NB4 (cell line): ENCODE data around the gene STX8.

Source experiments
- DNase-seq: peaks from one replicate; pipeline ENCODE4 v3.0.0; 2010; ENCODE audit warnings: low read depth
- H3K4me3 ChIP-seq: one replicate; pipeline ENCODE4 v1.5.1; 2011; ENCODE audit warnings: mild to moderate bottlenecking, low read depth, low read length, moderate library complexity
- MAX ChIP-seq: IDR thresholded peaks from 2 replicates; pipeline ENCODE4 v1.6.1; 2011; ENCODE audit warnings: low read depth, low read length
- MYC ChIP-seq: IDR thresholded peaks from 2 replicates; pipeline ENCODE4 v1.6.1; 2011; ENCODE audit warnings: low read depth, low read length
- POLR2A ChIP-seq: IDR thresholded peaks from 2 replicates; pipeline ENCODE4 v1.6.1; 2011; ENCODE audit warnings: mild to moderate bottlenecking; ENCODE audit not compliant: insufficient read length; ENCODE audit errors: extremely low read depth
- TF ChIP-seq, protein P1 (sequence below): IDR thresholded peaks from one replicate; pipeline ENCODE4 v1.5.1; 2012; ENCODE audit warnings: low read depth, low read length

Gene STX8

GRCh38 chr17:9242497-9242881 is 333.1 kb downstream of the STX8 start:
- DNase-seq, result no peak
- TF ChIP-seq MYC (no peak), MAX (no peak), POLR2A (no peak)
- TF ChIP-seq, protein P1, sequence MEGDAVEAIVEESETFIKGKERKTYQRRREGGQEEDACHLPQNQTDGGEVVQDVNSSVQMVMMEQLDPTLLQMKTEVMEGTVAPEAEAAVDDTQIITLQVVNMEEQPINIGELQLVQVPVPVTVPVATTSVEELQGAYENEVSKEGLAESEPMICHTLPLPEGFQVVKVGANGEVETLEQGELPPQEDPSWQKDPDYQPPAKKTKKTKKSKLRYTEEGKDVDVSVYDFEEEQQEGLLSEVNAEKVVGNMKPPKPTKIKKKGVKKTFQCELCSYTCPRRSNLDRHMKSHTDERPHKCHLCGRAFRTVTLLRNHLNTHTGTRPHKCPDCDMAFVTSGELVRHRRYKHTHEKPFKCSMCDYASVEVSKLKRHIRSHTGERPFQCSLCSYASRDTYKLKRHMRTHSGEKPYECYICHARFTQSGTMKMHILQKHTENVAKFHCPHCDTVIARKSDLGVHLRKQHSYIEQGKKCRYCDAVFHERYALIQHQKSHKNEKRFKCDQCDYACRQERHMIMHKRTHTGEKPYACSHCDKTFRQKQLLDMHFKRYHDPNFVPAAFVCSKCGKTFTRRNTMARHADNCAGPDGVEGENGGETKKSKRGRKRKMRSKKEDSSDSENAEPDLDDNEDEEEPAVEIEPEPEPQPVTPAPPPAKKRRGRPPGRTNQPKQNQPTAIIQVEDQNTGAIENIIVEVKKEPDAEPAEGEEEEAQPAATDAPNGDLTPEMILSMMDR, result no peak
- no peak overlapping the region for H3K4me3 ChIP-seq

- TF ChIP-seq MAX (no peak), MYC (no peak), POLR2A (no peak)
- TF ChIP-seq, protein P1, result no peak
- no peak for DNase-seq
- no peak overlapping the region for H3K4me3 ChIP-seq
These were observed 333.7 kb downstream of the STX8 start for GRCh38 chr17:9241774-9242496.

- TF ChIP-seq MYC, result no peak
- no peak for TF ChIP-seq MAX
- TF ChIP-seq, protein P1, result no peak
- no peak for TF ChIP-seq POLR2A
- H3K4me3 ChIP-seq, result no peak overlapping the region
- no peak for DNase-seq
These were observed 334.3 kb downstream of the STX8 start for GRCh38 chr17:9241371-9241712.

DNA sequence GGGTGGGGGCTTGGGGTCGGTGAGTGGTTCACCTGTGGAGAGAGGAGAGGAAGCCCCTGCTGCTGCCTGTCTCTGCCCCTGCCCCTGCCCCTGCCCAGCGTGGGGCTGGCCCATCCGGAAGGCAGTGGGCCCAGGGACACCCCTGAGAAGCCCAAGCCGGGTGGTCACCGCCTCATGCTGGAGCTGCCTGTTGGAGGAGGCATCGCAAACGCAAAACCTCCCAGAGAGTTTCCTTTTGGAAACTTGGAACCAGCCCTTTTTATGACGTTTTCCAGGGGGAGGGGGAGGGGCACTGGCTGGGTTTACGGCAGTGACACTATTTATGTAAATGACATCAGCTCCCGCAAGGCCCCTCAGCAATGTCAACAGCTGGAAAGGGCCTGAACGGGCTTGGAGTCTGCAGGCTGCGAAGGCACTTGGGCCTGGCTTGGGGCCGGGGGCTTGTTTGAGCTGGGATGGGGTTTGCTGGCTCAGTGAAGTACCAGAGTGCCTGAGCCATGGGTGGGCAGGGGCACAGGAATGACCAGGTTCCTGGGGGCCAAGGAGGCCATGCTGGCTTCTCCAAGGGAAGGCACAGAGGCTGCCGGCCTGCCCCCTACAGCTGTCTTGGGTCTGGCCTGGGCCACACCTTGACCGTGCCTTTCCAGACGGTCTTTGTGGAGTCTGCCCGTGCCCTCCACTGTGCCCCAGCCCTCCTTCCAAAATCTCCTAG is 334.8 kb downstream of the STX8 start:
- no peak for DNase-seq
- no peak overlapping the region for H3K4me3 ChIP-seq
- no peak for TF ChIP-seq MYC
- TF ChIP-seq, protein P1, result no peak

DNA sequence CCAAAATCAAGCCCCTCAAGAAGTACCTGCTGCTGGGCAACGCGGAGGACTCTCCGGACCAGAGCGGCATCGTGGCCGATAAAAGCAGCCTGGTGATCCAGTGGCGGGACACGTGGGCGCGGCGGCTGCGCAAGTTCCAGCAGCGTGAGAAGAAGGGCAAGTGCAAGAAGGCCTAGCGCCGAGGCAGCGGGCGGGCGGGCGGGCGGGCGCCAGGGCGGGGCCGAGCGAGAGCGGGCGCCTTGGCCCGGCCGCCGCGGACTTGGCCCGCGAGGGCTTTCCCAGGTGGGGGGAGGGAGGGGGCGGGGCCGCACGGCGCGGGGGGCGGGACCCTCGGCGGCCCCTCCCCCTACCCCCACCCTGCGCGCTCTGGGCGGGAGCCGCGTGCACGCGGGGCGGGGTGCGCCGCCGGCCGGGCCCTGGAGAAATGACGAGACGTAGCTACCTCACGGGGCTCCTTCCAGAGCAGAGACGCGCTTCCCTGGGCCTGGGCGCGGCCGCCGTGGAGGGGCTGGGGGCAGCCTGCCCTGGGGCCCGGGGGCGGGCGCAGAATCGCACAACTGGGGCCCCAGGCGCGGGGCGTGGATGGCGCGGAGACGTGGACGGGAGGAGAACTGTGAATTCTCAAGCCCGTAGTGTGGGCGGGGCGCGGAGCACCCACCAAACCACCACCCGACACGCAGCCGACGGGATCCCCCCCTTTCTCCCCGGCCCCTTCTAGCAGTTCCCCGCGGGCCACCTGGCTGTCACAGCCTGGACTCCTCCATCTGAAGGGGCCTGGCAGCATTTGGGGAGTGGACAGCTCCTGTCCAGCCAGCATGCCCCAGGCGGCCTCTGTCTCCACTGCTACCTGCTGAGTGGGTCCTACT is 335.6 kb downstream of the STX8 start:
- H3K4me3 ChIP-seq, result no peak overlapping the region
- TF ChIP-seq MYC, result no peak
- no peak for TF ChIP-seq MAX
- no peak for TF ChIP-seq POLR2A
- TF ChIP-seq, protein P1, result no peak
- DNase-seq, result no peak
